OCI-LY3 (cell line): ENCODE data around the gene SELENOI.

ENCODE experiments used
- CTCF ChIP-seq: fragments of 200-600, 300-600 bp; sonication (generic); IDR thresholded peaks from 2 replicates; pipeline ENCODE4 v1.5.1; 2014; ENCODE audit warnings: antibody characterized with exemption, low read length, low read depth
- EZH2phosphoT487 ChIP-seq: fragments of 200-600 bp; shearing (Covaris generic); IDR thresholded peaks from 2 replicates; pipeline ENCODE4 v1.6.1; 2018; ENCODE audit warnings: antibody characterized with exemption, mixed run types, low read depth

GRCh38 chr2:26297061-26297460, 48.9 kb upstream of the SELENOI start:
- TF ChIP-seq CTCF (no peak), EZH2phosphoT487 (no peak)
